ENCODE results near the gene SRPK2. TPM values are rescaled to one million over a fixed set of nuclear protein-coding genes. Genes with fewer than 3 reads are reported as not detected.

Gene SRPK2
- total RNA-seq, 1 experiment from 2014 or later, result 21.6 TPM

DNA sequence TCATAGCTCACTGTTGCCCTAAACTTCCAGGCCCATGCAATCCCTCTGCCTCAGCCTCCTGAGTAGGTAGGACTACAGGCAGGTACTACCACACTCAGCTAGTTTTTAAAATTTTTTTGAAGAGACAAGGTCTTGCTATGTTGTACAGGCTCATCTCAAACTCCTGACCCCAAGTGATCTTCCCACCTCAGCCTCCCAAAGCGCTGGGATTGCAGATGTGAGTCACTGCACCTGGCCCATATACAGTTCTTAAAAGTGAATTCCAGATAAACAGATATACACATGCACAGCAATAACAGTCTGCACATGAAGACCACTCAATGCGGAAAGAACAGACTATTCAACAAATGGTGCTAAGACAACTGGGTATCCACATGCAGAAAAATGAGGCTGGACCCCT, 67.8 kb downstream of the SRPK2 start:
- Histone ChIP-seq H3K9me3 (ENCODE audit: low read length) (no peaks in the 10 kb centered on the region), H3F3A (ENCODE audit: low read length, unreplicated experiment) (no peaks in the 10 kb centered on the region), H3K36me3 (ENCODE audit: low read depth, low read length) (no peaks in the 10 kb centered on the region), H3K9ac (ENCODE audit: low read length) (no peak overlapping the region), H3K27me3 (ENCODE audit: low read length) (no peaks in the 10 kb centered on the region), H3K79me2 (ENCODE audit: low read length) (peaks cover 64% of the 10 kb centered on the region), H3K4me3 (ENCODE audit: low read length) (no peak overlapping the region), H3K27ac (ENCODE audit: low read length) (no peak overlapping the region), H3K9me2 (replicated peaks; ENCODE audit: low read length) (no peaks in the 10 kb centered on the region), H3K4me2 (ENCODE audit: low read length) (no peak overlapping the region), H2AFZ (ENCODE audit: low read length) (no peak overlapping the region), H4K20me1 (ENCODE audit: low read length) (no peaks in the 10 kb centered on the region), H3K4me1 (ENCODE audit: insufficient read depth, low read length) (peaks cover 4% of the 10 kb centered on the region; the same call in 1 of the 2 replicates)
- no peak for DNase-seq
- CTCF ChIA-PET, result no interaction called here
- TF ChIP-seq CTCF (conservative IDR thresholded peaks at IDR 0.05; ENCODE audit: low read depth, low read length) (no peak), EZH2phosphoT487 (IDR thresholded peaks at IDR 0.05; ENCODE audit: borderline replicate concordance, low read length) (no peak), EZH2 (IDR thresholded peaks at IDR 0.05; ENCODE audit: low read length, unreplicated experiment) (no peak)
- POLR2A ChIA-PET (ENCODE audit: unreplicated experiment), result no interaction called here
- BruUV-seq (replicated peaks), result no TSS peak
- no peak for ATAC-seq
- intact Hi-C loops (cut with micrococcal nuclease), result no loop called here

GRCh38 chr7:105319578-105319977, 69.1 kb downstream of the SRPK2 start:
- ChIA-PET CTCF (interaction anchor here (0.6 kb wide), 1 partner anchor 96 kb away, joined by 5 read pairs; no protein-coding TSS in a partner anchor), POLR2A (ENCODE audit: unreplicated experiment) (no interaction called here)
- Histone ChIP-seq H3K9me3 (ENCODE audit: low read length) (no peaks in the 10 kb centered on the region), H3K4me2 (ENCODE audit: low read length) (peak overlapping the region; percentile 65), H3K79me2 (ENCODE audit: low read length) (peaks cover 64% of the 10 kb centered on the region), H3K4me3 (ENCODE audit: low read length) (peak overlapping the region; percentile 23; the same call in 1 of the 2 replicates), H3K27ac (ENCODE audit: low read length) (no peak overlapping the region), H3K36me3 (ENCODE audit: low read depth, low read length) (no peaks in the 10 kb centered on the region), H3K27me3 (ENCODE audit: low read length) (no peaks in the 10 kb centered on the region), H2AFZ (ENCODE audit: low read length) (peak overlapping the region; percentile 27; the same call in 1 of the 2 replicates), H3K9me2 (replicated peaks; ENCODE audit: low read length) (no peaks in the 10 kb centered on the region), H3K9ac (ENCODE audit: low read length) (no peak overlapping the region), H3K4me1 (ENCODE audit: insufficient read depth, low read length) (peaks cover 10% of the 10 kb centered on the region; the same call in 1 of the 2 replicates), H4K20me1 (ENCODE audit: low read length) (no peaks in the 10 kb centered on the region), H3F3A (ENCODE audit: low read length, unreplicated experiment) (no peaks in the 10 kb centered on the region)
- peak; percentile 55 for ATAC-seq
- BruUV-seq (replicated peaks), result no TSS peak
- DNase-seq, result no peak
- TF ChIP-seq CTCF (conservative IDR thresholded peaks at IDR 0.05; ENCODE audit: low read depth, low read length) (no peak), EZH2phosphoT487 (IDR thresholded peaks at IDR 0.05; ENCODE audit: borderline replicate concordance, low read length) (no peak), EZH2 (IDR thresholded peaks at IDR 0.05; ENCODE audit: low read length, unreplicated experiment) (no peak)
- intact Hi-C loops (cut with micrococcal nuclease), result no loop called here

DNA sequence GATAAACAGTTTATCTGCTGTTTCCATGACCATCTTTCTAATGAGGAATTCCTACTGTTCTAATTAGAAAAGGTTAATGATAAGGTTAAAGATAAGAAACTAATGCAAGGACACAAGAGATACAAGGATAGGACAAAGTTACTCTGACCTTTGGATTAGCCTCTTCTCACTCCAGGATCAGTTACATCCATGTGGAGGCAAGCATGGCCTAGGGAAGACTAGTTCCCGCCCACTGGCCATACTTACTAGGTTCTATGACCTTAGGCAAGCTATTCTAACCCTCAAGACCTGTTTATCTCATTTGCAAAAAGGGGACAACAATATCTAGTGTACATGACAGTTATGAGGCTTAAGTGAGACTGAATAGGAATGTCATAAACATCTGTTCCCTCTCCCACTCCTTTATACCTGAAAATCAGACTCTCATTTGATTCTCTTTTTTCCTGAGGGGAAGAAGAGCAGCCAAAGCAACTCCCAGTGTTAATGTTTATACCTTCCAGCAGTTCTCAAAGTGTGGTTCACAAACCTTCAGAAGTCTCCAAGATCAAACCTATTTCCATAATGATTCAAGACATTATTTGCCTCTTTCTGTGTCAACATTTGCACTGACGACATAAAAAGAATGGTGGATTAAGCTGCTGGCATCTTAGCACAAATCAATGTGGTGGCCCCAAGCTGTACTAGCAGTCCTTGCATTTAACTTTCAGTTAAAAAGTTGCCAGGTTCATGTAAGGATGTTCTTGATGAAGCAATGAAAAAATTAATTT, 72.0 kb downstream of the SRPK2 start:
- Histone ChIP-seq H3K79me2 (ENCODE audit: low read length) (peaks cover 66% of the 10 kb centered on the region), H2AFZ (ENCODE audit: low read length) (no peak overlapping the region), H3K9me3 (ENCODE audit: low read length) (no peaks in the 10 kb centered on the region), H4K20me1 (ENCODE audit: low read length) (no peaks in the 10 kb centered on the region), H3K4me2 (ENCODE audit: low read length) (no peak overlapping the region), H3K27me3 (ENCODE audit: low read length) (no peaks in the 10 kb centered on the region), H3F3A (ENCODE audit: low read length, unreplicated experiment) (no peaks in the 10 kb centered on the region), H3K36me3 (ENCODE audit: low read depth, low read length) (no peaks in the 10 kb centered on the region), H3K27ac (ENCODE audit: low read length) (no peak overlapping the region), H3K9me2 (replicated peaks; ENCODE audit: low read length) (no peaks in the 10 kb centered on the region), H3K4me3 (ENCODE audit: low read length) (no peak overlapping the region), H3K9ac (ENCODE audit: low read length) (no peak overlapping the region), H3K4me1 (ENCODE audit: insufficient read depth, low read length) (peaks cover 27% of the 10 kb centered on the region)
- ATAC-seq (no peak), DNase-seq (no peak)
- no TSS peak for BruUV-seq (replicated peaks)
- ChIA-PET POLR2A (ENCODE audit: unreplicated experiment) (no interaction called here), CTCF (no interaction called here)
- intact Hi-C loops (cut with micrococcal nuclease), result no loop called here
- TF ChIP-seq EZH2 (IDR thresholded peaks at IDR 0.05; ENCODE audit: low read length, unreplicated experiment) (no peak), EZH2phosphoT487 (IDR thresholded peaks at IDR 0.05; ENCODE audit: borderline replicate concordance, low read length) (no peak), CTCF (conservative IDR thresholded peaks at IDR 0.05; ENCODE audit: low read depth, low read length) (no peak)

All from PC-3 (cell line).